AG09309 (cell line): ENCODE results near the gene GMNN.
"Not testable (repeated sequence)": the region's sequence is repeated elsewhere in the genome, so short reads cannot be mapped to it uniquely, and the experiment has no call there.

Source experiments
- DNase-seq: peaks from one replicate; pipeline ENCODE4 v3.0.0-alpha.2; 2010; ENCODE audit warnings: low read depth
- H3K4me3 ChIP-seq: 2 replicates; pipeline ENCODE4 v1.5.1; 2011; ENCODE audit warnings: mild to moderate bottlenecking, low read depth, low read length, moderate library complexity; ENCODE audit not compliant: control insufficient read depth
- TF ChIP-seq, protein P1 (sequence below): IDR thresholded peaks from 2 replicates; pipeline ENCODE4 v1.5.1; 2011; ENCODE audit warnings: mild to moderate bottlenecking, low read depth, low read length, inconsistent platforms; ENCODE audit not compliant: insufficient read depth, control insufficient read depth; ENCODE audit errors: missing control alignments

The GMNN gene

DNA sequence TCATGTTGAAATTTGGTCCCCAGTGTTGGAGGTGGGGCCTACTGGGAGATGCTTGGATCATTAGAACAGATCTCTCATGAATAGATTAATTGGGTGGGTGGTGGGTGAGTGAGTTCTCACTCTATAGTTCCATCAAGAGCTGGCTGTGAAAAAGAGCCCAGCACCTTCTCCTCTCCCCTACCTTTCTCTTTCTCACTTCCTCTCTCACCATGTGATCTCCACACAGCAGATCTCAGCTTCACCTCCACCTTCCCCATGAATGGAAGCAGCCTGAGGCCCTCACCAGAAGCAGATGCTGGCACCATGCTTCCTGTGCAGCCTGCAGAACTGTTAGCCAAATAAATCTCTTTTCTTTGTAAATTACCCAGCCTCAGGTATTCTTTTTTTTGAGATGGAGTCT, 12.9 kb upstream of the GMNN start:
- H3K4me3 ChIP-seq, result no peak overlapping the region
- DNase-seq, result no peak
- TF ChIP-seq, protein P1, sequence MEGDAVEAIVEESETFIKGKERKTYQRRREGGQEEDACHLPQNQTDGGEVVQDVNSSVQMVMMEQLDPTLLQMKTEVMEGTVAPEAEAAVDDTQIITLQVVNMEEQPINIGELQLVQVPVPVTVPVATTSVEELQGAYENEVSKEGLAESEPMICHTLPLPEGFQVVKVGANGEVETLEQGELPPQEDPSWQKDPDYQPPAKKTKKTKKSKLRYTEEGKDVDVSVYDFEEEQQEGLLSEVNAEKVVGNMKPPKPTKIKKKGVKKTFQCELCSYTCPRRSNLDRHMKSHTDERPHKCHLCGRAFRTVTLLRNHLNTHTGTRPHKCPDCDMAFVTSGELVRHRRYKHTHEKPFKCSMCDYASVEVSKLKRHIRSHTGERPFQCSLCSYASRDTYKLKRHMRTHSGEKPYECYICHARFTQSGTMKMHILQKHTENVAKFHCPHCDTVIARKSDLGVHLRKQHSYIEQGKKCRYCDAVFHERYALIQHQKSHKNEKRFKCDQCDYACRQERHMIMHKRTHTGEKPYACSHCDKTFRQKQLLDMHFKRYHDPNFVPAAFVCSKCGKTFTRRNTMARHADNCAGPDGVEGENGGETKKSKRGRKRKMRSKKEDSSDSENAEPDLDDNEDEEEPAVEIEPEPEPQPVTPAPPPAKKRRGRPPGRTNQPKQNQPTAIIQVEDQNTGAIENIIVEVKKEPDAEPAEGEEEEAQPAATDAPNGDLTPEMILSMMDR, result no peak

DNA sequence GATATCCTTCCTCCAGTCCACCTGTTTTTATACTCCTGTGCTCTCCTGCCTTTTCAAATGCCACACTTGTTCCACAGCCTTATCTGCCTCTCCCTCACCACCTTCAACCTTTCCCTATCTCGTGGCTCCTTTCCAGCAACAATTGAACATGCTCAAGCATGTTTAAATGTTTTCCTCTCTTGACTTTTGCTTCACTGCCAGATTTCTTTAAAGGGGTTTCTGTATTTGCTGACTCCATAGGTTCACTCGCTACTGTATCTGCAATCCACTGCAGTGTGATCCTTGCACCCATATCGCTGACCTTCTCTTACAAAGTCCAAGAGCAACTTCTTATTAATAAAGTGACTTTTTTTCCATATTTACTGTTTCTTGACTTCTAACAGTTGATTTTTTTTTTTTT, 11.2 kb upstream of the GMNN start:
- no peak for DNase-seq
- H3K4me3 ChIP-seq, result no peak overlapping the region
- TF ChIP-seq, protein P1, result no peak

DNA sequence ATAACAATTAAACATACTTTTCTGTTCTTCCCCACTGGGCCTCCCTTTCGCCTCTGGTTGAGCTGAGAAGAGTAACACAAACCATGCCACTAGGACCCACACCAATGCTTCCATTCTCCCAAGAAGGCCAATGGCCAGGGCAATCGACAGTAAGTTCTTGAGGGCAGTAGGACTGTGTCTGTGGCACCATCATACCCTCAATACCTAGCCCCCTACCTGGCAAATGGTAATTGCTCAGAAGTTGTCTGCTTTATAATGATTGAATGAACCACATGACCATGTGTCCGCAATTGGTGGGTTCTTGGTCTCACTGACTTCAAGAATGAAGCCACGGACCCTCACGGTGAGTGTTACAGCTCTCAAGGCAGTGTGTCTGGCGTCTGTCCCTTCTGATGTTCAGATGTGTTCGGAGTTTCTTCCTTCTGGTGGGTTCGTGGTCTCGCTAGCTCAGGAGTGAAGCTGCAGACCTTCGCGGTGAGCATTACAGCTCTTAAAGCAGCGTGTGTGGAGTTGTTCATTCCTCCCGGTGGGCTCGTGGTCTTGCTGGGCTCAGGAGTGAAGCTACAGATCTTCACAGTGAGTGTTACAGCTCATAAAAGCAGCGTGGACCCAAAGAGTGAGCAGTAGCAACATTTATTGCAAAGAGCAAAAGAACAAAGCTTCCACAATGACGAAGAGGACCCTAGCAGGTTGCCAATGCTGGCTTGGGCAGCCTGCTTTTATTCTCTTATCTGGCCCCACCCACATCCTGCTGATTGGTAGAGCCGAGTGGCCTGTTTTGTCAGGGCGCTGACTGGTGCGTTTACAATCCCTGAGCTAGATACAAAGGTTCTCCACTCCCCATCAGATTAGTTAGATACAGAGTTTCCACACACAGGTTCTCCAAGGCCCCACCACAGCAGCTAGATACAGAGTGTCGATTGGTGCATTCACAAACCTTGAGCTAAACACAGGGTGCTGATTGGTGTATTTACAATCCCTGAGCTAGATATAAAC, 9.6 kb upstream of the GMNN start:
- DNase-seq, H3K4me3 ChIP-seq: not testable (repeated sequence)

DNA sequence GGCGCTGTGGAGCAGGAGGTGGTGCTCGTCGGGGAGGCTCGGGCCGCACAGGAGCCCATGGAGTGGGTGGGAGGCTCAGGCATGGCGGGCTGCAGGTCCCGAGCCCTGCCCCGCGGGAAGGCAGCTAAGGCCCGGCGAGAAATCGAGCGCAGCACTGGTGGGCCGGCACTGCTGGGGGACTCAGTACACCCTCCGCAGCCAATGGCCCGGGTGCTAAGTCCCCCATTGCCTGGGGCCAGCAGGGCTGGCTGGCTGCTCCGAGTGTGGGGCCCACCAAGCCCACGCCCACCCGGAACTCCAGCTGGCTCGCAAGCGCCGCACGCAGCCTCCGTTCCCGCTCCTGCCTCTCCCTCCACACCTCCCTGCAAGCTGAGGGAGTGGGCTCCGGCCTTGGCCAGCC, 8.8 kb upstream of the GMNN start:
- DNase-seq, H3K4me3 ChIP-seq: not testable (repeated sequence)

DNA sequence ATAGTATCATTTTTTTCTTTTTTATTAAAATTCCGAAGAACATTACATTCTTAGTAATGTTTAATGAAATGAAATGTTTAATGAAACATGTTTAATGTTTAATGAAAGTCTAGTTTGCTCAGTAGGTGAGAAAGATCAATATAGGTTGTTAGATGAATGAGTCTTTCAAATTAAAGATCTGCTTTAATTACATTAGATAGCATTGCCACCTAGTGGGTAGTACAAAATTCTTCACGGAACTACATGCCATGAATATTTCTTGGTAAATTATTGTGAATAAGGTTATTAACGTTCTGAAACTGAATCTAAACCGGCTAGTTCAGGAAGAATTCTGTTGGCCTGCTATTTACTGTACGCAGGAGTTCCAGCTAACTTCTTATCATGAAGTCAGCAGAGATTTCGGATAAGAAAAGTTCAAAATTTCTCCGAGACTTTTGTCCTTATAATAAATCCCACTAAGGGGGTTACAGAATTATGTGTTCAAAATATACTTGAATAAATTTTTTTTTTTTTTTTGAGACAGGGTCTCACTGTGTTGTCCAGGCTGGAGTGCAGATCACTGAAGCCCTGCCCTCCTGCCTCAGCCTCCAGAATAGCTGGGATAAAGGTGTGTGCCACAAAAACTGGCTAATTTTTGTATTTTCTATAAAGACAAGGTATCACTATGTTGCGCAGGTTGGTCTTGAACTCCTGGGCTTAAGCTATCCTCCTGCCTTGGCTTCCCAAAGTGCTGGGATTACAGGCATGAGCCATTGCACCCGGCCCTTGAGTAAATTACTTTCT, 7.9 kb upstream of the GMNN start:
- TF ChIP-seq, protein P1, result peak; percentile 39
- no peak overlapping the region for H3K4me3 ChIP-seq
- DNase-seq, result no peak

DNA sequence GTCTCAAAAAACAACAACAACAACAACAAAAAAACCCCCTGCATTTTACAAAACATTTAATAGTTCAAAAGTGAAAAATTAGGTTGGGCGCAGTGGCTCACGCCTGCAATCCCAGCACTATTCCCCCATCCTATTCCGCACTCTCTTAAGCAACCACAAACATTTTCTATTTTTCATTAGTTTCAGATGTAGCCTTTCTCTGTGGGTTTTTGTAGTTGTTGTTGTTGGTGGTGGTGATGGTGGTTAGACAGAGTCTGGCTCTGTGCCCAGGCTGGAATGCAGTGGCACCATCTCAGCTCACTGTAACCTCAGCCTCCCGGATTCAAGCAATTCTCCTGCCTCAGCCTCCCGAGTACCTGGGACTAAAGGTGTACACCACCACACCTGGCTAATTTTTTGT, 6.4 kb upstream of the GMNN start:
- no peak overlapping the region for H3K4me3 ChIP-seq
- TF ChIP-seq, protein P1, result no peak
- DNase-seq, result no peak

DNA sequence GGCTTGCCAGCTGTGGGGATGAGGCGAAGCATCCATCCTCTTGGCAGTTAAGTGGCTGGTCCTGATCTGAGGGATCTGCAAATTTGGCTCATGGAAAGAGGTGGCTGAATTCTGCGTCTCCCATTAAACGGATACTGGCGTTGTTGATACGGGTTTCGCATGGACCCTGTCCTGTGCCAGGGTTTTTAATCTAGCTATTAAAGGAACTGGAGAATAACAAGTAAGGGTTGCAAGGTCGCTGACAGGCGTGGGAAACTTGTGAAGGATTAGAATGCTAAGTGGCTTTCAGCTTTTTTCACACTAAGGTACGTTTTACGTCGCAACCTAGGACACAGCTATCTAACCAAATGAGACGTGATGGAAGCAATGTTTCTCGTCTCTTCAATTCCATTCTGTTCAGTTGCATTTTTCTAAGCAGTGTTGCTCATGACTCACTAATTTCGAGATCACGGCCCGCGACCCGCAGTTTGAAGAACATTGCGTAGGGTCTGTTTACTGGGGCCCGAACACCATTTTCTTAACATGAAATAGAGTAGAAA, 852 bp downstream of the GMNN start:
- TF ChIP-seq, protein P1, result no peak
- DNase-seq, result no peak
- peak overlapping the region; percentile 95 for H3K4me3 ChIP-seq
